WTC11 (cell line): ENCODE results near the gene RETREG2. TPM values are rescaled to one million over a fixed set of nuclear protein-coding genes. Genes with fewer than 3 reads are reported as not detected.

Experiments
- CTCF ChIP-seq: fragments of 200-600 bp; IDR thresholded peaks from 2 replicates; pipeline ENCODE4 v1.8.0; 2022; ENCODE audit warnings: antibody characterized with exemption
- ELF4 ChIP-seq: sonication (generic); formaldehyde crosslinking; IDR thresholded peaks from 2 replicates; pipeline ENCODE4 v1.8.1; 2022; ENCODE audit warnings: low read depth, mild to moderate bottlenecking, moderate library complexity, missing genetic modification reagents
- FOXJ3 ChIP-seq: sonication (generic); formaldehyde crosslinking; IDR thresholded peaks from 2 replicates; pipeline ENCODE4 v1.9.0; 2021; ENCODE audit warnings: missing genetic modification reagents, mild to moderate bottlenecking, borderline replicate concordance
- FOXP1 ChIP-seq: sonication (generic); formaldehyde crosslinking; IDR thresholded peaks from 2 replicates; pipeline ENCODE4 v1.8.0; 2022; ENCODE audit warnings: missing genetic modification reagents, mild to moderate bottlenecking, moderate library complexity, borderline replicate concordance
- GABPB1 ChIP-seq: sonication (generic); formaldehyde crosslinking; IDR thresholded peaks from 2 replicates; pipeline ENCODE4 v1.8.1; 2023; ENCODE audit warnings: mild to moderate bottlenecking, missing genetic modification reagents
- JUN ChIP-seq: sonication (generic); formaldehyde crosslinking; IDR thresholded peaks from 2 replicates; pipeline ENCODE4 v1.8.0; 2023; ENCODE audit warnings: mild to moderate bottlenecking, missing genetic modification reagents
- MXD4 ChIP-seq: fragments of 250-450 bp; sonication (Bioruptor Pico); IDR thresholded peaks from 2 replicates; pipeline ENCODE4 v1.8.0; 2021; ENCODE audit warnings: mild to moderate bottlenecking, moderate library complexity, borderline replicate concordance
- NFATC4 ChIP-seq: fragments of 250-450 bp; sonication (Bioruptor Pico); IDR thresholded peaks from 2 replicates; pipeline ENCODE4 v1.9.0; 2021; ENCODE audit warnings: mild to moderate bottlenecking
- NFYB ChIP-seq: sonication (generic); formaldehyde crosslinking; conservative IDR thresholded peaks from 2 replicates; pipeline ENCODE4 v1.8.0; 2022; ENCODE audit warnings: low read depth, missing genetic modification reagents
- NR1H2 ChIP-seq: sonication (generic); formaldehyde crosslinking; IDR thresholded peaks from 2 replicates; pipeline ENCODE4 v1.9.0; 2021; ENCODE audit warnings: mild to moderate bottlenecking, moderate library complexity, missing genetic modification reagents
- NR2C2 ChIP-seq: sonication (generic); formaldehyde crosslinking; IDR thresholded peaks from 2 replicates; pipeline ENCODE4 v1.8.0; 2022; ENCODE audit warnings: mild to moderate bottlenecking, missing genetic modification reagents
- PRRX2 ChIP-seq: fragments of 250-450 bp; sonication (Bioruptor Pico); IDR thresholded peaks from 2 replicates; pipeline ENCODE4 v1.8.0; 2021; ENCODE audit warnings: mild to moderate bottlenecking
- RELA ChIP-seq: sonication (generic); formaldehyde crosslinking; IDR thresholded peaks from 2 replicates; pipeline ENCODE4 v1.8.1; 2022; ENCODE audit warnings: missing genetic modification reagents, mild to moderate bottlenecking, borderline replicate concordance
- SMAD3 ChIP-seq: sonication (generic); formaldehyde crosslinking; IDR thresholded peaks from 2 replicates; pipeline ENCODE4 v1.8.0; 2022; ENCODE audit warnings: missing genetic modification reagents, mild to moderate bottlenecking, borderline replicate concordance
- TEAD1 ChIP-seq: sonication (generic); formaldehyde crosslinking; IDR thresholded peaks from 2 replicates; pipeline ENCODE4 v1.8.0; 2022; ENCODE audit warnings: mild to moderate bottlenecking, missing genetic modification reagents
- ZBTB21 ChIP-seq: sonication (generic); formaldehyde crosslinking; IDR thresholded peaks from 2 replicates; pipeline ENCODE4 v1.8.1; 2023; ENCODE audit warnings: mild to moderate bottlenecking, missing genetic modification reagents, borderline replicate concordance
- ZMAT4 ChIP-seq: fragments of 250-450 bp; sonication (Bioruptor Pico); IDR thresholded peaks from 2 replicates; pipeline ENCODE4 v1.9.0; 2021; ENCODE audit warnings: mild to moderate bottlenecking
- ZNF232 ChIP-seq: sonication (generic); formaldehyde crosslinking; IDR thresholded peaks from 2 replicates; pipeline ENCODE4 v1.8.0; 2022; ENCODE audit warnings: mild to moderate bottlenecking, missing genetic modification reagents
- ZNF317 ChIP-seq: sonication (generic); formaldehyde crosslinking; IDR thresholded peaks from 2 replicates; pipeline ENCODE4 v1.8.1; 2023; ENCODE audit warnings: low read depth, mild to moderate bottlenecking, moderate library complexity, missing genetic modification reagents, borderline replicate concordance
- ZNF416 ChIP-seq: fragments of 250-450 bp; sonication (Bioruptor Pico); IDR thresholded peaks from 2 replicates; pipeline ENCODE4 v1.9.0; 2021; ENCODE audit warnings: mild to moderate bottlenecking, inconsistent platforms
- ZNF532 ChIP-seq: fragments of 250-450 bp; sonication (Bioruptor Pico); IDR thresholded peaks from 2 replicates; pipeline ENCODE4 v1.9.0; 2021; ENCODE audit warnings: mild to moderate bottlenecking, borderline replicate concordance
- total RNA-seq: library from RNA; stranded (reverse); gene quantifications from 3 replicates; pipeline ENCODE4 v1.2.3, GENCODE V29; 2021
- TF ChIP-seq, protein P1 (sequence below): sonication (generic); formaldehyde crosslinking; IDR thresholded peaks from 2 replicates; pipeline ENCODE4 v1.8.1; 2023; ENCODE audit warnings: mild to moderate bottlenecking, missing genetic modification reagents
- TF ChIP-seq, protein P2 (sequence below): sonication (generic); formaldehyde crosslinking; IDR thresholded peaks from 2 replicates; pipeline ENCODE4 v1.8.0; 2023; ENCODE audit warnings: mild to moderate bottlenecking, missing genetic modification reagents
- TF ChIP-seq, protein P3 (sequence below): sonication (generic); formaldehyde crosslinking; IDR thresholded peaks from 2 replicates; pipeline ENCODE4 v1.8.1; 2022; ENCODE audit warnings: low read depth, mild to moderate bottlenecking, moderate library complexity, missing genetic modification reagents, borderline replicate concordance
- TF ChIP-seq, protein P4 (sequence below): fragments of 250-450 bp; sonication (Bioruptor Pico); IDR thresholded peaks from 2 replicates; pipeline ENCODE4 v2.1.2; 2022; ENCODE audit warnings: mild to moderate bottlenecking, moderate library complexity

The RETREG2 gene
- total RNA-seq, 1 experiment from 2014 or later, result 60.2 TPM

GRCh38 chr2:219176818-219177551 lies 1.1 kb upstream of the RETREG2 start, which contains the start of gene CNPPD1 (continued):
- TF ChIP-seq FOXJ3 (no peak), ZNF232 (CRISPR knock-in tag) (peak; percentile 67; the same call in 1 of the 2 replicates), ZNF532 (CRISPR knock-in tag) (no peak), NR2C2 (no peak), ZNF317 (no peak), CTCF (no peak), SMAD3 (CRISPR knock-in tag) (0 out of 2 replicates have a peak, but pooled peaks have one; percentile 17), ZBTB21 (CRISPR knock-in tag) (peak; percentile 82; the same call in 1 of the 2 replicates), FOXP1 (CRISPR knock-in tag) (peak; percentile 89; the same call in 1 of the 2 replicates), RELA (CRISPR knock-in tag) (no peak), ZMAT4 (CRISPR knock-in tag) (no peak), NR1H2 (CRISPR knock-in tag) (no peak), GABPB1 (CRISPR knock-in tag) (peak; percentile 88), NFATC4 (no peak), JUN (CRISPR knock-in tag) (peak; percentile 72; the same call in 1 of the 2 replicates), ZNF416 (CRISPR knock-in tag) (no peak), MXD4 (CRISPR knock-in tag) (no peak), TEAD1 (CRISPR knock-in tag) (peak; percentile 90), NFYB (CRISPR knock-in tag) (no peak), ELF4 (CRISPR knock-in tag) (no peak), PRRX2 (no peak)
- TF ChIP-seq, protein P1, sequence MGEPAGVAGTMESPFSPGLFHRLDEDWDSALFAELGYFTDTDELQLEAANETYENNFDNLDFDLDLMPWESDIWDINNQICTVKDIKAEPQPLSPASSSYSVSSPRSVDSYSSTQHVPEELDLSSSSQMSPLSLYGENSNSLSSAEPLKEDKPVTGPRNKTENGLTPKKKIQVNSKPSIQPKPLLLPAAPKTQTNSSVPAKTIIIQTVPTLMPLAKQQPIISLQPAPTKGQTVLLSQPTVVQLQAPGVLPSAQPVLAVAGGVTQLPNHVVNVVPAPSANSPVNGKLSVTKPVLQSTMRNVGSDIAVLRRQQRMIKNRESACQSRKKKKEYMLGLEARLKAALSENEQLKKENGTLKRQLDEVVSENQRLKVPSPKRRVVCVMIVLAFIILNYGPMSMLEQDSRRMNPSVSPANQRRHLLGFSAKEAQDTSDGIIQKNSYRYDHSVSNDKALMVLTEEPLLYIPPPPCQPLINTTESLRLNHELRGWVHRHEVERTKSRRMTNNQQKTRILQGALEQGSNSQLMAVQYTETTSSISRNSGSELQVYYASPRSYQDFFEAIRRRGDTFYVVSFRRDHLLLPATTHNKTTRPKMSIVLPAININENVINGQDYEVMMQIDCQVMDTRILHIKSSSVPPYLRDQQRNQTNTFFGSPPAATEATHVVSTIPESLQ (CRISPR knock-in tag), result no peak
- TF ChIP-seq, protein P2, sequence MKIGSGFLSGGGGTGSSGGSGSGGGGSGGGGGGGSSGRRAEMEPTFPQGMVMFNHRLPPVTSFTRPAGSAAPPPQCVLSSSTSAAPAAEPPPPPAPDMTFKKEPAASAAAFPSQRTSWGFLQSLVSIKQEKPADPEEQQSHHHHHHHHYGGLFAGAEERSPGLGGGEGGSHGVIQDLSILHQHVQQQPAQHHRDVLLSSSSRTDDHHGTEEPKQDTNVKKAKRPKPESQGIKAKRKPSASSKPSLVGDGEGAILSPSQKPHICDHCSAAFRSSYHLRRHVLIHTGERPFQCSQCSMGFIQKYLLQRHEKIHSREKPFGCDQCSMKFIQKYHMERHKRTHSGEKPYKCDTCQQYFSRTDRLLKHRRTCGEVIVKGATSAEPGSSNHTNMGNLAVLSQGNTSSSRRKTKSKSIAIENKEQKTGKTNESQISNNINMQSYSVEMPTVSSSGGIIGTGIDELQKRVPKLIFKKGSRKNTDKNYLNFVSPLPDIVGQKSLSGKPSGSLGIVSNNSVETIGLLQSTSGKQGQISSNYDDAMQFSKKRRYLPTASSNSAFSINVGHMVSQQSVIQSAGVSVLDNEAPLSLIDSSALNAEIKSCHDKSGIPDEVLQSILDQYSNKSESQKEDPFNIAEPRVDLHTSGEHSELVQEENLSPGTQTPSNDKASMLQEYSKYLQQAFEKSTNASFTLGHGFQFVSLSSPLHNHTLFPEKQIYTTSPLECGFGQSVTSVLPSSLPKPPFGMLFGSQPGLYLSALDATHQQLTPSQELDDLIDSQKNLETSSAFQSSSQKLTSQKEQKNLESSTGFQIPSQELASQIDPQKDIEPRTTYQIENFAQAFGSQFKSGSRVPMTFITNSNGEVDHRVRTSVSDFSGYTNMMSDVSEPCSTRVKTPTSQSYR (CRISPR knock-in tag), result no peak
- TF ChIP-seq, protein P3, sequence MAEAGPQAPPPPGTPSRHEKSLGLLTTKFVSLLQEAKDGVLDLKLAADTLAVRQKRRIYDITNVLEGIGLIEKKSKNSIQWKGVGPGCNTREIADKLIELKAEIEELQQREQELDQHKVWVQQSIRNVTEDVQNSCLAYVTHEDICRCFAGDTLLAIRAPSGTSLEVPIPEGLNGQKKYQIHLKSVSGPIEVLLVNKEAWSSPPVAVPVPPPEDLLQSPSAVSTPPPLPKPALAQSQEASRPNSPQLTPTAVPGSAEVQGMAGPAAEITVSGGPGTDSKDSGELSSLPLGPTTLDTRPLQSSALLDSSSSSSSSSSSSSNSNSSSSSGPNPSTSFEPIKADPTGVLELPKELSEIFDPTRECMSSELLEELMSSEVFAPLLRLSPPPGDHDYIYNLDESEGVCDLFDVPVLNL (CRISPR knock-in tag), result peak; percentile 87
- TF ChIP-seq, protein P4, sequence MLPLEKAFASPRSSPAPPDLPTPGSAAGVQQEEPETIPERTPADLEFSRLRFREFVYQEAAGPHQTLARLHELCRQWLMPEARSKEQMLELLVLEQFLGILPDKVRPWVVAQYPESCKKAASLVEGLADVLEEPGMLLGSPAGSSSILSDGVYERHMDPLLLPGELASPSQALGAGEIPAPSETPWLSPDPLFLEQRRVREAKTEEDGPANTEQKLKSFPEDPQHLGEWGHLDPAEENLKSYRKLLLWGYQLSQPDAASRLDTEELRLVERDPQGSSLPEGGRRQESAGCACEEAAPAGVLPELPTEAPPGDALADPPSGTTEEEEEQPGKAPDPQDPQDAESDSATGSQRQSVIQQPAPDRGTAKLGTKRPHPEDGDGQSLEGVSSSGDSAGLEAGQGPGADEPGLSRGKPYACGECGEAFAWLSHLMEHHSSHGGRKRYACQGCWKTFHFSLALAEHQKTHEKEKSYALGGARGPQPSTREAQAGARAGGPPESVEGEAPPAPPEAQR (CRISPR knock-in tag), result no peak
